ENCODE results near the gene LMTK2. TPM values are rescaled to one million over a fixed set of nuclear protein-coding genes. Genes with fewer than 3 reads are reported as not detected.

LMTK2 gene
- polyA plus RNA-seq, 1 donor from 2014 or later = 11.9 TPM

DNA sequence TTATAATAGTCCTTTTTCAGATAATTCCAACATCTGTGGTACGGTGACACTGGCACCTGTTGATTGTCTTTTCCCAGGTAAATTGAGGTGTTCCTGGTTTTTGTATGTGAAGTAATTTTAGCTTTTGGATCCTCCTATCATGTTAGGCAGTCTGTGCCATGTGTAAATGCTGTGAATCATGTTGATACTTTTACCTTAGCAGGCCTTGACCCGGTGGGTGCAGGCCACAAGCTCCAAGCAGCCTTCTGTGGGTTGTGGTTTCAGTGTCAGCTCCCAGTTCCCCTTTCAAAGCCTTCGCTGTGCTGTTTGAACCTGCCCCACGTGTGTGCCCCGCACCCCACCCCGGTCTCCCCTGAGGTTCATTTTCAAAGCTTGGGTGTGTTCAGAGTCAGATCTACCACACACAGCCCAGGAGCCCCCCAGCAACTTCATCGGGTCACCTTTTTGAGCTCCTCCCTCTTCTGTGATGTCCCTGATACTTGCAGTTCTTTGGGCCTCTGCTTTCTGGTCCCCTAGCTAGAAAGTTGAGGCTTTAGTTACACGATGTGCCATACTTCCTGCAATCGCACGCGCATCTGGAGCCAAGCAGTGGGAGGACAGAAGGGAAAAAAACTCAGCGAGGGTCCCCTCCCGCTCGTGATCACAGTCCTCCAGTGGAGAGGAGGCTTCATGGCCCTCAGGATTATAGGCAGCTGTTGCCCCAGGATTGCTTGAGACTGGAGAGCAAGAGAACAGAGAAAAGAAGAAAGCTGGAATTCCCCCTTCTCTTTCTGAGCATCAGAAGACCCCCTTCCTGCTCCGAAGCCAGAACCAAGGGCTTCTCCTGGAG, 95.9 kb downstream of the LMTK2 start:
- Histone ChIP-seq H3K36me3 (ENCODE audit: insufficient read depth, low read length) (no peaks in the 10 kb centered on the region), H3K4me3 (ENCODE audit: low read length) (no peak overlapping the region), H2AFZ (ENCODE audit: low read depth, low read length) (no peak overlapping the region), H4K20me1 (ENCODE audit: insufficient read depth) (no peaks in the 10 kb centered on the region), H3K9ac (ENCODE audit: low read length) (no peak overlapping the region), H3K27ac (ENCODE audit: low read length) (no peak overlapping the region), H3F3A (ENCODE audit: insufficient read depth, low read length, poor library complexity, severe bottlenecking) (no peaks in the 10 kb centered on the region), H3K4me2 (ENCODE audit: low read length) (no peak overlapping the region), H3K79me2 (replicated peaks; ENCODE audit: insufficient read depth, low read length) (no peaks in the 10 kb centered on the region), H3K9me3 (ENCODE audit: low read length) (no peaks in the 10 kb centered on the region), H3K9me2 (ENCODE audit: insufficient read depth, low read length) (no peaks in the 10 kb centered on the region), H3K27me3 (ENCODE audit: insufficient read depth, low read depth, low read length) (no peaks in the 10 kb centered on the region)
- TF ChIP-seq EP300 (conservative IDR thresholded peaks at IDR 0.05; ENCODE audit: poor library complexity, severe bottlenecking) (no peak), EZH2 (IDR thresholded peaks at IDR 0.05; ENCODE audit: borderline replicate concordance, insufficient read depth, low read length, poor library complexity, severe bottlenecking) (no peak), SMC3 (conservative IDR thresholded peaks at IDR 0.05; ENCODE audit: poor library complexity) (no peak), MXI1 (conservative IDR thresholded peaks at IDR 0.05; ENCODE audit: poor library complexity, severe bottlenecking) (no peak), POLR2AphosphoS5 (IDR thresholded peaks at IDR 0.05) (no peak), TAF1 (IDR thresholded peaks at IDR 0.05; ENCODE audit: low read depth) (no peak), RAD21 (conservative IDR thresholded peaks at IDR 0.05) (no peak)
- TF ChIP-seq, protein P1, sequence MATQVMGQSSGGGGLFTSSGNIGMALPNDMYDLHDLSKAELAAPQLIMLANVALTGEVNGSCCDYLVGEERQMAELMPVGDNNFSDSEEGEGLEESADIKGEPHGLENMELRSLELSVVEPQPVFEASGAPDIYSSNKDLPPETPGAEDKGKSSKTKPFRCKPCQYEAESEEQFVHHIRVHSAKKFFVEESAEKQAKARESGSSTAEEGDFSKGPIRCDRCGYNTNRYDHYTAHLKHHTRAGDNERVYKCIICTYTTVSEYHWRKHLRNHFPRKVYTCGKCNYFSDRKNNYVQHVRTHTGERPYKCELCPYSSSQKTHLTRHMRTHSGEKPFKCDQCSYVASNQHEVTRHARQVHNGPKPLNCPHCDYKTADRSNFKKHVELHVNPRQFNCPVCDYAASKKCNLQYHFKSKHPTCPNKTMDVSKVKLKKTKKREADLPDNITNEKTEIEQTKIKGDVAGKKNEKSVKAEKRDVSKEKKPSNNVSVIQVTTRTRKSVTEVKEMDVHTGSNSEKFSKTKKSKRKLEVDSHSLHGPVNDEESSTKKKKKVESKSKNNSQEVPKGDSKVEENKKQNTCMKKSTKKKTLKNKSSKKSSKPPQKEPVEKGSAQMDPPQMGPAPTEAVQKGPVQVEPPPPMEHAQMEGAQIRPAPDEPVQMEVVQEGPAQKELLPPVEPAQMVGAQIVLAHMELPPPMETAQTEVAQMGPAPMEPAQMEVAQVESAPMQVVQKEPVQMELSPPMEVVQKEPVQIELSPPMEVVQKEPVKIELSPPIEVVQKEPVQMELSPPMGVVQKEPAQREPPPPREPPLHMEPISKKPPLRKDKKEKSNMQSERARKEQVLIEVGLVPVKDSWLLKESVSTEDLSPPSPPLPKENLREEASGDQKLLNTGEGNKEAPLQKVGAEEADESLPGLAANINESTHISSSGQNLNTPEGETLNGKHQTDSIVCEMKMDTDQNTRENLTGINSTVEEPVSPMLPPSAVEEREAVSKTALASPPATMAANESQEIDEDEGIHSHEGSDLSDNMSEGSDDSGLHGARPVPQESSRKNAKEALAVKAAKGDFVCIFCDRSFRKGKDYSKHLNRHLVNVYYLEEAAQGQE (IDR thresholded peaks at IDR 0.05; ENCODE audit: borderline replicate concordance) = no peak
- TF ChIP-seq, protein P2, sequence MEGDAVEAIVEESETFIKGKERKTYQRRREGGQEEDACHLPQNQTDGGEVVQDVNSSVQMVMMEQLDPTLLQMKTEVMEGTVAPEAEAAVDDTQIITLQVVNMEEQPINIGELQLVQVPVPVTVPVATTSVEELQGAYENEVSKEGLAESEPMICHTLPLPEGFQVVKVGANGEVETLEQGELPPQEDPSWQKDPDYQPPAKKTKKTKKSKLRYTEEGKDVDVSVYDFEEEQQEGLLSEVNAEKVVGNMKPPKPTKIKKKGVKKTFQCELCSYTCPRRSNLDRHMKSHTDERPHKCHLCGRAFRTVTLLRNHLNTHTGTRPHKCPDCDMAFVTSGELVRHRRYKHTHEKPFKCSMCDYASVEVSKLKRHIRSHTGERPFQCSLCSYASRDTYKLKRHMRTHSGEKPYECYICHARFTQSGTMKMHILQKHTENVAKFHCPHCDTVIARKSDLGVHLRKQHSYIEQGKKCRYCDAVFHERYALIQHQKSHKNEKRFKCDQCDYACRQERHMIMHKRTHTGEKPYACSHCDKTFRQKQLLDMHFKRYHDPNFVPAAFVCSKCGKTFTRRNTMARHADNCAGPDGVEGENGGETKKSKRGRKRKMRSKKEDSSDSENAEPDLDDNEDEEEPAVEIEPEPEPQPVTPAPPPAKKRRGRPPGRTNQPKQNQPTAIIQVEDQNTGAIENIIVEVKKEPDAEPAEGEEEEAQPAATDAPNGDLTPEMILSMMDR (IDR thresholded peaks at IDR 0.05; ENCODE audit: poor library complexity, severe bottlenecking) = no peak

DNA sequence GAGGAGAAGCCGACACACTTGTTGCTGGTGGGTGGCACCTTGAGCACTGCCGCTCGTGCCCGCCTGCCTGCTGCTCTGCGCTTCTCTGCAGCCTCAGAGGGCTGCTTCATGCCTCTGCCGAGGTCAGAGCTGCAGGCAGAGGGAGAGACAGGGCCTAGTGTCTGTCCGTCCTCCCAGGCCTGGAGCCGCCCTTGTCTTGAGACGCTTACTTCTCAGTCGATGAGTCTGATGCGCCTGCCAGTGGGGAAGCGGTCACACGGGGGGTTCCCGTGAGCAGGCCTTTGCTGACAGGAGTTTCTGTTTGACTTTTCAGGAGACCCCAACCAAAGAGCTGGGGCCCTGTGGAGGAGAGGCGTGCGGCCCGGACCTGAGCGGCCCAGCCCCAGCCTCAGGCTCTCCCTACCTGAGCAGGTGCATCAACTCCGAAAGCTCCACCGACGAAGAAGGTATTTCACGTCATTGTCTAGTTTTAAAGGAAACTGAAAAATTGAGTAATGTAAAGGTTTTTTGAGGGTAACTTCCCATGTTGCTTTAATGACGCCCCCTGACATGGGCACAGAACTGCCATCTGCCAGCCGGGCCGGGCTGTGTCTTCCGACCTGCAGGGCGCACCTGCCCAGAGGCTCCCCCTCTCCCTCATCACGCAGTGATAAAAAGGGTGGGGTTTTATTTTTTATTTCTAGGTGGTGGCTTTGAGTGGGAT, 96.8 kb downstream of the LMTK2 start:
- Histone ChIP-seq H3F3A (ENCODE audit: insufficient read depth, low read length, poor library complexity, severe bottlenecking) (no peaks in the 10 kb centered on the region), H3K27me3 (ENCODE audit: insufficient read depth, low read depth, low read length) (no peaks in the 10 kb centered on the region), H2AFZ (ENCODE audit: low read depth, low read length) (no peak overlapping the region), H3K4me2 (ENCODE audit: low read length) (no peak overlapping the region), H3K79me2 (replicated peaks; ENCODE audit: insufficient read depth, low read length) (no peaks in the 10 kb centered on the region), H4K20me1 (ENCODE audit: insufficient read depth) (no peaks in the 10 kb centered on the region), H3K9me2 (ENCODE audit: insufficient read depth, low read length) (no peaks in the 10 kb centered on the region), H3K9ac (ENCODE audit: low read length) (no peak overlapping the region), H3K9me3 (ENCODE audit: low read length) (no peaks in the 10 kb centered on the region), H3K27ac (ENCODE audit: low read length) (no peak overlapping the region), H3K4me3 (ENCODE audit: low read length) (no peak overlapping the region), H3K36me3 (ENCODE audit: insufficient read depth, low read length) (no peaks in the 10 kb centered on the region)
- TF ChIP-seq TAF1 (IDR thresholded peaks at IDR 0.05; ENCODE audit: low read depth) (no peak), EP300 (conservative IDR thresholded peaks at IDR 0.05; ENCODE audit: poor library complexity, severe bottlenecking) (no peak), SMC3 (conservative IDR thresholded peaks at IDR 0.05; ENCODE audit: poor library complexity) (no peak), POLR2AphosphoS5 (IDR thresholded peaks at IDR 0.05) (no peak), MXI1 (conservative IDR thresholded peaks at IDR 0.05; ENCODE audit: poor library complexity, severe bottlenecking) (no peak), RAD21 (conservative IDR thresholded peaks at IDR 0.05) (no peak), EZH2 (IDR thresholded peaks at IDR 0.05; ENCODE audit: borderline replicate concordance, insufficient read depth, low read length, poor library complexity, severe bottlenecking) (no peak)
- TF ChIP-seq, protein P2 (IDR thresholded peaks at IDR 0.05; ENCODE audit: poor library complexity, severe bottlenecking) = no peak
- TF ChIP-seq, protein P1 (IDR thresholded peaks at IDR 0.05; ENCODE audit: borderline replicate concordance) = no peak

Measured in neural cell (in vitro differentiated cells).